Left colon (tissue), 2 donors: ENCODE measurements around the gene TMEM185B. TPM values are rescaled to one million over a fixed set of nuclear protein-coding genes. Genes with fewer than 3 reads are reported as not detected.
"Not testable (repeated sequence)": the region's sequence is repeated elsewhere in the genome, so short reads cannot be mapped to it uniquely, and the experiment has no call there.

Experiments used
- ATAC-seq: fragments of 200-7000 bp; cut with Tn5 transposase; one replicate; pipeline ENCODE4 v1.9.1; 2020; ENCODE audit warnings: mild to moderate bottlenecking, moderate library complexity
- DNase-seq, 2 donors: peaks; one replicate each; pipeline ENCODE4 v3.0.0-alpha.2; 2020
- intact Hi-C, 2 donors: fragments of 100-400 bp; cut with DNase I in 1 of 2; cut with micrococcal nuclease in 1 of 2; formaldehyde crosslinking; loops; one replicate each; pipeline versions ENCODE4 v1.11.2 to v1.14.0; 2022; cut with DNase I, micrococcal nuclease
- long read RNA-seq: library from polyadenylated mRNA; unstranded; transcript quantifications from one replicate; pipeline ENCODE4 v2.0.0, GENCODE V29; 2021
- total RNA-seq, 2 donors: library from RNA; stranded (reverse); fragmentation: NEBNext Ultra II Directional; extraction: Animal tissue kit (Norgen Biotek cat#: 25700); gene quantifications; one replicate each; pipeline ENCODE4 v1.2.1, GENCODE V29; 2021
- donor health status: DM: no; HTN: no; CAD: no.
- donor health status: DM: yes; HTN: yes; CAD: no.

Gene TMEM185B
- total RNA-seq: 10 to 100 TPM; 12.1 to 12.5 TPM
- long read RNA-seq, transcript TMEM185B-201 (1 exons, 2,131 nt): major isoform, 15 of 15 reads
- long read RNA-seq, partial matches to known transcripts: 0 of 15 reads
- long read RNA-seq, other reads (novel, unspliced or antisense): 0 of 15 reads

DNA sequence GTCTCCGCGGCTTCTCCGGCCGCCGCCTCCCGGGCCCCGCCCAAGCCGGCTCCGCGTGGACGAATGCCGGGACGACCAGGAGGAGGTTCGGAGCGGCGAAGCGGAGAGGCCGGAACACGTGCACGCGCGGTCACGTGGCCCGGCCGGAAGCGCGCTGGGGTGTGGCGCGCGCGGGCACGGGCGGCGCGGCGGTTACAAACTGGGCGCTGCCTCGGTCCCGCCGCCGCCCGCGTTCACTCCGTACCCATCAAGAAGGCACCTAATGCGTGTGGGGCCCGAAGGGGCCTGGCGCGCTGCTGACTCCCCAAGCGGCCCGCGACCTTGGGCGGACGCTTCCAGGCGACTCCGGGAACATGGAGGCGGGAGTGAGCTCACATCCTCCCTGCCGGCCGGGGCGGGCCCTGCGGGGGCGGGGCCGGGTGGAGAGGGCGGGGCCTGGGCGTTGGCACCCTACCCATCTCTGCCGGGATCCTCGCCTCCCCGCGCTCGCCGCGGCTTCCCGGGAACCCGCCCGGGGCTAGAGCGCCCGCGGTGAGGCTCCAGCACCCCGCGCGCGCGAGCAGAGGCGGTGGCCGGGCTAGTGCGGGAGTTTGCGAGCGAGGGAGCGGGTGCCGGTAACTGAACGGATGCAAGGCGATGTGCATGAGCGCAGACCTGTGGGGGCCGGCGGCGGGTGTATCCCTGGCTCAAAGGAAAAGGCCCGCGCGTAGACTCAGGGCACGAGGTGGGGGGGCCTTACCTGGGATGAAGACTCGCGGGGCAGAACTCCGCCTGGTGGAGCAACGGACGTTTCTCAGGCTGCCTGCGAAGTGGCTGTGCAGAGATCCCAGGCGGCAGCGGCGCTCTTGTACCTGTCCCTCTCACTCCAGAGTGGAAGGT lies at the start of gene TMEM185B:
TSS of gene TMEM185B (minus strand) at position 367 of the 879 bp plus-strand sequence. CDS start 424 bp downstream, outside the sequence.
- intact Hi-C loops: no loop called here
- DNase-seq (peak; percentile 90 to 92), ATAC-seq (peak; percentile 96)

DNA sequence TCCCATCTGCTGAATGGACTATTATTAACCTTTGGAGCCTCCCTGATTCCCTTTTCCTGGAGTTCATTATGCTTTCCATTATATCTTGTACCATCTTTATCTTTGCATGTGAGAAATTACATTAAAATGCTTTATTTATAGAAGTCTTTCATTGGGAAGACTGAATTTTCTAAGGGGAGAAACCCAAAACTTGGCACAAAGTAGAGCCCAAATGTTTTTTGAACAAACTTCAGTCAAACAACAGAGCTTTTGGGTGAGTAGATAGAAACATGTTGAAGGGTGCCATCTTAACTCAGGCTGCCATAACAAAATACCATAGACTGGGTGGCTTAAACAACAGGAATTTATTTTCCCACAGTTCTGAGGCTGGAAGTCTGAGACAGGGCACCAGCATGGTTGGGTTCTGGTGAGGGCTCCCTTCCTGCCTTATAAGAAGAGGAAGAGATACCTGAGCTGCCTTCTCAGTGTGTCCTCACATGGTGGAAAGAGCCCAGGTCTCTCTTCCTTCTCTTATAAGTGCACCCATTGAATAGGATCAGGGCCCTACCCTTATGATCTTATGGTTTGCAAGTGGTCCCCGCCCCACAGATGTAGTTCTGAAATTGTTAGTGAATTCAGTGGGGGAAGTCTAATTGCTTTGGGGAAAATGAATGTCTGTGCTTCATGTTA lies 48.6 kb upstream of the TMEM185B start:
- no peak for ATAC-seq
- intact Hi-C loops: no loop called here

DNA sequence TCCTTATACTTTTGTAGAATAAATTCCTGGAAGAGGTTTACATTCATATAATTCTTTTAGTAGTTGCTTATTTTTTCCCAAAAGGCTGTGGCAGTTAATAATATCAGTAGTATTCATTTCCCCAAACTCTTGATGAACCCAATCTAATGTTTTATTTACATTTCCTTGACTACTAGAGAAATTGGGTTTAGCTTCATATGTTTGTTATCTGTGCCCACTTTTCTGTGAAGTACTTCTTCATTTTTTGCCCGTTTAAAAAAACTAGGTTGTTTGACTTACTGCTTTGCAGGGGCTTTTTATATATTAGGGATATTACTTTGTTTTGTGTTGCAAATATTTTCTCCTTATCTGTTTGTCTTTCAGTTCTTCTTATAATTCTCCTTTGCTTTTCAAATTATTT lies 46.6 kb upstream of the TMEM185B start:
- no peak for ATAC-seq
- no peak for DNase-seq
- intact Hi-C loops: no loop called here

More for the DNA sequence above, 48.6 kb upstream of the TMEM185B start:
- no peak for DNase-seq

DNA sequence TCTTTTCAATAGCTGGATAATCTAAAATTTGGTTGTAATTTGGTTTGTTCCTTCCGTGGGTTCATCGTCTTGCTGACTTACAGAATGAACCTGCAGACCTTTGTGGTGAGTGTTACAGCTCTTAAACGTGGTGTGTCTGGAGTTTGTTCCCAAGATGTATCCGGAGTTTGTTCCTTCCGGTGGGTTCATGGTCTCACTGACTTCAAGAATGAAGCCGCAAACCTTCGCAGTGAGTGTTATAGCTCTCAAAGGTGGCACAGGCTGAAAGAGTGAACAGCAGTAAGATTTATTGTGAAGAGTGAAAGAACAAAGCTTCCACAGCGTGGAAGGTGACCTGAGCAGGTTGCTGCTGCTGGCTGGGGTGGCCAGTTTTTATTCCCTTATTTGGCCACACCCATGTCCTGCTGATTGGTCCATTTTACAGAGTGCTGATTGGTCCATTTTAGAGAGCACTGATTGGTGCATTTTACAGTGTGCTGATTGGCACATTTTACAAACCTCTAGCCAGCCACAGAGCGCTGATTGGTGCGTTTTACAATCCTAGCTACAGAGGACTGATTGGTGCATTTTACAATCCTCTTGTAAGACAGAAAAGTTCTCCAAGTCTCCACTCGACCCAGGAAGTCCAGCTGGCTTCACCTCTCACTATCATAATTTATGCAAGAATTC lies 46.0 kb upstream of the TMEM185B start:
- DNase-seq (no peak), ATAC-seq (no peak)
- intact Hi-C loops: no loop called here

DNA sequence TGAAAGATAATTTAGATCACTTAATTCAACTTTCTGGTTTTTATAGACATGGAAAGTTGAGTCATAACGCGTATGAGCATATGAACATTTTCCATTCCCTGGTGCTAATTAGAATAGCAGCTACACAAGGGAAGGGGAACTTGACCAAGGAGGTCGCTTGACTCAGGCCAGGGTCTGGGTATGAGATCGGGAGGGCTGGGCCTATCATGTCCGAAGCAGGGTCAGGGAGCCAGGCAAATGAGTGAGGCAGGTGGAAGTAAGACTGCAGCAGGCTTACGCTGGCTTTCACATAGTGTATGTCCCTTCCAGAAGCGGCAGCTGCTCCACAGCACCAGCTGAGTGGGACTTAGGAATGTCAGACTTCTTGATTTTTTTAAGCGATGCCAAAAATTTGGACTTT lies 44.1 kb upstream of the TMEM185B start:
- intact Hi-C loops: no loop called here
- ATAC-seq: no peak
- no peak for DNase-seq

DNA sequence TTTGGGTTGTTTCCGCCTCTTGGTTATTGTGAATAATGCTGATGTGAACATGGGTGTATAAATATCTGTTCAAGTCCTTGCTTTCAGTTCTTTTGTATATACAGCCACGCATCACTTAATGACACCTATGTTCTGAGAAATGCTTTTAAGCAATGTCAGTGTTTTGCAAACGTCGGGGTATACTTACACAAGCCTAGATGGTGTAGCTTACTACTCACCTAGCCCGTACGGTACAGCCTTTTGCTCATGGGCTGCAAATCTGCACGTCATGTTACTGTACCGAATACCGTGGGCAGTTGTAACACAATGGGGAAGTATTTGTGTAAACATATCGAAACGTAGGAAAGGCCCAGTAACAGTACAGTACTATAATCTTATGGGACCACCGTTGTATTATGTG lies 41.8 kb upstream of the TMEM185B start:
- ATAC-seq (no peak), DNase-seq (no peak)
- intact Hi-C loops: no loop called here

DNA sequence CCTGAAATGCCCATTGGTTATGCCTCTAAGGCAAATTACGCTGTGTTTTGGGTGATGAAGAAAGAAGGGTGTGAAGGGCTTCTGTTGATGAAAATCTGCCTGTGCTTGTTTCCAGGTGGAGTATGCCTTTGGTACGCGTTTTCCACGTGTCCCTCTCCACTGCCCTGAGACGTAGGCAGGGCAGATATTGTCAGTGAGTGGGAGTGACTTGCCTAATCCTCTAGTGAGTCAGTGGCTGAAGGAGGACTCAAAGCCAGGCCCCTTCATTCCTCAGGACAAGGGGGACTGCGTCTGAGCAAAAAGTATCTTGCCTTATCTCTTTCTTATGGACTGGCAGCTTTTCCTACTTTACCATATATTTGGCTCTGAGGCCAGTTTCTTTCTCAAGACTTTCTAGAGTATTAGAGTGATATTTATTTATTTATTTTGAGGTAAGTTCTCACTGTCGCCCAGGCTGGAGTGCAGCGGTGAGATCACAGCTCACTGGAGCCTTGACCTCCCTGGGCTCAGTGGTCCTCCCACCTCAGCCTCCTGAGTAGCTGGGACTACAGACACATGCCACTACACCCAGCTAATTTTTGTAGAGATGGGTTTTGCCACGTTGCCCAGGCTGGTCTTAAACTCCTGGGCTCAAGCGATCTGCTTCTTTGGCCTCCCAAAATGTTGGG lies 39.7 kb upstream of the TMEM185B start:
- intact Hi-C loops: no loop called here
- DNase-seq: no peak
- ATAC-seq: no peak

DNA sequence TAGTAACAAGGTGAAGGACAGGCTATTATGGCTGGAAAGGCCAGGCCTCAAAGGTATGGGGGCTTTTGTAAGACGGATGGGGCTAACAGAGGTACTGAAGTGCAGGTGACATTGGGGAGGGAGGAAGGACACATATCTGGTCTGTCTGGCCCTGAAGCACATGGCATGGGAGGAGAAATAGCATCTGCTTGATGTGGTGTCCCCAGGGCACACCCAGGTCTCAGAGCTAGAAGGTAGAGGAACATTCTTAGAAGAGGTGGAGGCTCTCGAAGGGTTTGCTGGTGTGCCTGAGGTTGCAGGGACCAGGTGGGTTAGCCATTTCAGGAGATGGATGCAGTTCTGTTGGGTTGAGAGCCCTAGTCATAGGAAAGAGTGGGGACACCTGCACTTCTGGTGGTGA lies 39.0 kb upstream of the TMEM185B start:
- DNase-seq (no peak), ATAC-seq (no peak)
- intact Hi-C loops: no loop called here

DNA sequence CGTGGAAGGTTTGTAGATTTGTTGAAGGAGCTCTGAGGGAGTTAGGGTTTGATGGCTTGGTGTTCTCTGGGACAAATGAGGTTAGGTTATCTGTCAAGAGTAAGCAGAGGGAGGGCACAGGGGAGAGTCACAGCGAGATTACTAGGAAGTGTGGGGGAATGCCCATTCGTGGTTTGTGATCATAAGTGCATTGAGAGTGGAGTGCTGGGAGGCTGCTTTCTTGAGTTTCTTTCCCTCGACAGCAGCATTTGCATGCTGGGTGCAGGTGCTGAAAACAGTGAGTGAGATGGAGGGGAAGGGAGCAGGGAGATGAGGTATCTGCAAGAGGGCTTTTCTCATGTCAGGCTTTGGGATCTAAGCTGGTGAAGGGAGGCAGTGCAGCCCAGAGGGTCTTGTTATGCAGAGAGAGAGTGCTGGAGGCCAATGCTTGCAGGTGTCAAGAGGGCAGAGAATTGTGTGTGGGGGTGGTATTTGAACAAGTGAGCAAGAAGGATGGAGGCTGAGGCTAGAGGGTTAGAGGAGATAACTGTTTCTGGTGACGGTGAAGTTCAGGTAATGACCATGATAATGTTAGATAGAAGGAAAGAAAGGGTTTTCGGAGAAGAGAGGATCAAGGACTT lies 38.3 kb upstream of the TMEM185B start:
- DNase-seq: no peak
- intact Hi-C loops: no loop called here
- ATAC-seq: no peak

DNA sequence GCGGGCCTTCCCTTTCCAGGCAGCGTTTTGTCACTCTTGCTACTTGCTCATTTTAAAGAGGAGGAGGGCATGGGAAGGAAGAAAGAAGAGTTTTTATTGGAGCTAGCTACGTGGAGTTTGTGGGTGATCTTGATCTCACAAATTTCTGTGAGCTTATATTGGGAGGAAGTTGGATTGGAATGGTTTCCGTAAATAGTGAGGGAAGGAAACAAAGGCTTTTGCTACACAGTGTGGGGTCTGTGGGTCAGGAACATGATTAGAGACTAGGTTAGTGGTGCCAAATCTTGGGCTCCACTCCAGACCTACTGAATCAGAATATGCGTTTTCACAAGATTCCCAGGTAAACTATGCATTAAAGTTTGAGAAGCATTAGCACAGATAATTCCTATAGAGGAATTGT lies 37.5 kb upstream of the TMEM185B start:
- DNase-seq: no peak
- intact Hi-C loops: no loop called here
- no peak for ATAC-seq

DNA sequence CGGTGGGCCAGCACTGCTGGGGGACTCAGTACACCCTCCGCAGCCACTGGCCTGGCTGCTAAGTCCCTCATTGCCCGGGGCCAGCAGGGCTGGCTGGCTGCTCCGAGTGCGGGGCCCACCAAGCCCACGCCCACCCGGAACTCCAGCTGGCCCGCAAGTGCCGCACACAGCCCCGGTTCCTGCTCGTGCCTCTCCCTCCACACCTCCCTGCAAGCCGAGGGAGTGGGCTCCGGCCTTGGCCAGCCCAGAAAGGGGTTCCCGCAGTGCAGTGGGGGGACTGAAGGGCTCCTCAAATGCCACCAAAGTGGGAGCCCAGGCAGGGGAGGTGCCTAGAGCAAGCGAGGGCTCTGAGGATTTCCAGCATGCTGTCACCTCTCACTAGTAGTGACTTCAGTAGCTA lies 36.7 kb upstream of the TMEM185B start:
- ATAC-seq, DNase-seq, intact Hi-C loops: not testable (repeated sequence)

DNA sequence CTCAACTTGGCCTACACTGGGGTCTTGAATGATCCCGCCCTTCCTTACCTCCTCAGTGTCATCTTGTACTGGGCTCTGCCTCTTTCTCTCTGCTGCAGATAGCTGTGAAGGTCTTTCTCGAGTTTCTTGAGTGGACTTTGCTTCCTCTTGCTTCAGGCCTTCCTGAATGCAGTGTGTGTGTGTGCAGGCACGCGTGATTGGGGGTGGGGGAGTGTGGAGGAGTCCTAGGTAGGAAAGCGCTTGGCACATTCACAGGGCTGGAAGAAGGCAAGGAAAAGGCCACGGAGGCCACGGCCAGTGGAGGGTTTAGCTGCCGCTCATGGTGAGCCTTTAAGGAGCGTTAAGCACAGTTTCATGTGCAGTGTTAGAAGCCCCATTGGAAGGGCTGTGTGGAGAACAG lies 35.0 kb upstream of the TMEM185B start:
- ATAC-seq: no peak
- intact Hi-C loops: no loop called here
- DNase-seq: no peak

DNA sequence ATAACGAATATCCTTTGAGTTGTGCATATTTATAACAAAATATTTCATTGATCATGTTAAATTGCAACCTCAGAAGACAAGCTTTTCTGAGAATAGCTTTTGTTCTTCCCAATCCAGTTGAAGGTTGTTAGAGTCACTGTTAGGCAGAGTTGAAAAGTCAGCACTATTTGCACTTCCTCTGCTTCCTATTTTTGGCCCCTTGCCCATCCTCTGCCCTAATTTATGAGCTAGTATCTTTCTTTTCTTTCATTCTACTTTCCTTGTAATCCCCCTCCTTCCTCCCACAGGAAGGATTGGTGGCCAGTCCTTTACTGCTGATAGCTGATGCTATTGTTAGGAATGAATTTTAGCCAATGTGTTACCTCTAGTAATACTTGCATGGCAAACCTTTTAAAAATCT lies 34.3 kb upstream of the TMEM185B start:
- DNase-seq (no peak), ATAC-seq (no peak)
- intact Hi-C loops: no loop called here

DNA sequence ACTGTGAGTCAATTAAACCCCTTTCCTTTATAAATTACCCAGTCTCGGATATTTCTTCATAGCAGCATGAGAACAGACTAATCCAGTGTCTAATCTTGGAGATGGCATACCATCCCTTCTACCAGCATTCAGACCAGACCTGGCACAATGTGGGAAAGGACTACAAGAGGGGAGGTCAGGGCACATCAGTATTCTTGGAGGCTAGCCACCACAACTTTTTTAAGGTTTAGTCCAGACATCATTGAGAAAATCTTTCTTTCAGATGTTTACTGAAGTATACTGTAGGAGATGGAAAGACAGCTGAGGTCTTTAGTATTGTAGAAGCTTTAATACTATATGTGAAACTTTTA lies 33.4 kb upstream of the TMEM185B start:
- intact Hi-C loops: no loop called here
- DNase-seq: no peak
- no peak for ATAC-seq

DNA sequence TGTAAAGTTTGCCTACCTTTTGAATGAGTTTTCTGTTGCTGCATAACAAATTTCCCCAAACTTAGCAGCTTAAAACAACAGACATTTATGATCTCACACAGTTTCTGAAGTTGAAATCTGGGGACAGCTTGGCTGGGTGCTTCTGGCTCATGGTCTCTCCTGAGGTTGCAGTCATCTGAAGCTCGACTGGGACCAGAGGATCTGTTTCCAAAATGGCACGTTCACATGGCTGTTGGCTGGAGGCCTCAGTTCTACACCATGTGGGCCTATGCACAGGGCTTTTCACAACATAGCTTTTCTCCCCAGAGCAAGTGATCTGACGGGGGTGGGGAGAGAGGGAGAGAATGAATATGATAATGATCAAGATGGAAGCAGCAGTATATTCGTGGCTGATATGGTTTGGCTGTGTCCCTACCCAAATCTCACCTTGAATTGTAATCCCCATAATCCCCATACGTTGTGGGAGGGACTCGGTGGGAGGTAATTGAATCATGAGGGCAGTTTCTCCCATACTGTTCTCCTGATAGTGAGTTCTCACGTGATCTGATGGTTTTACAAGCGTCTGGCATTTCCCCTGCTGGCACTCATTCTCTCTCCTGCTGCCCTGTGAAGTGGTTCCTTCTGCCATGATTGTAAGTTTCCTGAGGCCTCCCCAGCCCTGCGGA lies 32.9 kb upstream of the TMEM185B start:
- no peak for DNase-seq
- ATAC-seq: no peak
- intact Hi-C loops: no loop called here

DNA sequence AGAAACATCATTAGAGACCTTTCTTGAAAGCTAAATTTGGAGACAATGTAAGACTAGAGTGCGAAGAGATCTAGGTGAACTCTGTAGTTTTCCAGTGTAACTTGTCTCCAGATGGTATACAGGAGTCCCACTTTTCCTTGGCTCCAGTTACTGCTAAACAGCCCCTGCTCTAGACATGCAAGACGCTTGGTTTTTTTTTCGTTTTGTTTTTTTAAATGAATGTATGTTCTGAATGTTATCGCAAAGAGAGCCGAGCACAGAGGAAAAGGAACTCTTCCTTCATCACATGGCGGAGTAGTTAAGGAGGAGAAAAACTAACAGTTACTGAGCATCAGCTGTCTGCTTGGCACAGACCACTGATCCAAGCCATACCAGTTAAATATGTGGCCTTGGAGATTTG lies 31.9 kb upstream of the TMEM185B start:
- intact Hi-C loops: no loop called here
- DNase-seq (no peak), ATAC-seq (no peak)

DNA sequence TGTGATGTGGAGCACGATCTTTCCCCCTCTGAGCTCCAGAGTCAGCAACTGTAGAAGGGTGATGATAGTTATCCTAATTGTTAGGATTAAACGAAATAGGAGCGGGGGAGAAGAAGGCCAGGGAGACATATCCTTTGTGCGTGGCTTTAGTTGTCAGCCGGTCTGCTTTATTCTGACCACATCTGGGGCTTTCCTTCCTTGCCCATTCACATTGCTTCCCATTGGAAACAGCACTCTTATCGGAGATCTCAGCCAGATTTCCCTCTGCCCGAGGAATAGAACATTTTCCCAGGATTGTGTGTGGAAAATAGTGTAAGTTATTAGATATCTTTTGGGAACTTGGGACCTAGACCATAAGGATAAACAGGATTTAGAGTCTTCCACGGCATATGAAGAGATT lies 31.0 kb upstream of the TMEM185B start:
- no peak for DNase-seq
- no peak for ATAC-seq
- intact Hi-C loops: no loop called here
